ENCODE measurements around the gene CSF1.

The CSF1 gene

GRCh38 chr1:109891930-109892329, 18.7 kb upstream of the CSF1 start:
- TF ChIP-seq CTCF (IDR thresholded peaks at IDR 0.05; ENCODE audit: low read depth, low read length), result no peak
- DNase-seq (ENCODE audit: extremely low read depth, low read depth), result no peak

GRCh38 chr1:109892561-109893368, 17.9 kb upstream of the CSF1 start:
- no peak for DNase-seq (ENCODE audit: extremely low read depth, low read depth)

GRCh38 chr1:109893532-109894171, 17.0 kb upstream of the CSF1 start:
- no peak for TF ChIP-seq CTCF (IDR thresholded peaks at IDR 0.05; ENCODE audit: low read depth, low read length)
- no peak for DNase-seq (ENCODE audit: extremely low read depth, low read depth)

More at GRCh38 chr1:109892561-109893368, 17.9 kb upstream of the CSF1 start:
- TF ChIP-seq CTCF (IDR thresholded peaks at IDR 0.05; ENCODE audit: low read depth, low read length), result no peak

- no peak for DNase-seq (ENCODE audit: extremely low read depth, low read depth)
- no peak for TF ChIP-seq CTCF (IDR thresholded peaks at IDR 0.05; ENCODE audit: low read depth, low read length)
Observed at GRCh38 chr1:109894823-109895719, 15.6 kb upstream of the CSF1 start.

GRCh38 chr1:109895720-109896504, 14.7 kb upstream of the CSF1 start:
- no peak for DNase-seq (ENCODE audit: extremely low read depth, low read depth)

GRCh38 chr1:109896681-109897080, 14.0 kb upstream of the CSF1 start:
- TF ChIP-seq CTCF (IDR thresholded peaks at IDR 0.05; ENCODE audit: low read depth, low read length), result no peak
- DNase-seq (ENCODE audit: extremely low read depth, low read depth), result no peak

More at GRCh38 chr1:109895720-109896504, 14.7 kb upstream of the CSF1 start:
- no peak for TF ChIP-seq CTCF (IDR thresholded peaks at IDR 0.05; ENCODE audit: low read depth, low read length)

Measured in AG09319 (cell line).